Erythroblast (primary cell): ENCODE measurements around the gene STUB1.

Source experiments
- GATA1 ChIP-seq: IDR thresholded peaks from 2 replicates; pipeline ENCODE4 v1.6.1; 2011; ENCODE audit warnings: low read depth, mild to moderate bottlenecking, control low read depth, low read length, moderate library complexity
- POLR2A ChIP-seq: IDR thresholded peaks from 2 replicates; pipeline ENCODE4 v1.6.1; 2011; ENCODE audit warnings: mild to moderate bottlenecking, low read length

DNA sequence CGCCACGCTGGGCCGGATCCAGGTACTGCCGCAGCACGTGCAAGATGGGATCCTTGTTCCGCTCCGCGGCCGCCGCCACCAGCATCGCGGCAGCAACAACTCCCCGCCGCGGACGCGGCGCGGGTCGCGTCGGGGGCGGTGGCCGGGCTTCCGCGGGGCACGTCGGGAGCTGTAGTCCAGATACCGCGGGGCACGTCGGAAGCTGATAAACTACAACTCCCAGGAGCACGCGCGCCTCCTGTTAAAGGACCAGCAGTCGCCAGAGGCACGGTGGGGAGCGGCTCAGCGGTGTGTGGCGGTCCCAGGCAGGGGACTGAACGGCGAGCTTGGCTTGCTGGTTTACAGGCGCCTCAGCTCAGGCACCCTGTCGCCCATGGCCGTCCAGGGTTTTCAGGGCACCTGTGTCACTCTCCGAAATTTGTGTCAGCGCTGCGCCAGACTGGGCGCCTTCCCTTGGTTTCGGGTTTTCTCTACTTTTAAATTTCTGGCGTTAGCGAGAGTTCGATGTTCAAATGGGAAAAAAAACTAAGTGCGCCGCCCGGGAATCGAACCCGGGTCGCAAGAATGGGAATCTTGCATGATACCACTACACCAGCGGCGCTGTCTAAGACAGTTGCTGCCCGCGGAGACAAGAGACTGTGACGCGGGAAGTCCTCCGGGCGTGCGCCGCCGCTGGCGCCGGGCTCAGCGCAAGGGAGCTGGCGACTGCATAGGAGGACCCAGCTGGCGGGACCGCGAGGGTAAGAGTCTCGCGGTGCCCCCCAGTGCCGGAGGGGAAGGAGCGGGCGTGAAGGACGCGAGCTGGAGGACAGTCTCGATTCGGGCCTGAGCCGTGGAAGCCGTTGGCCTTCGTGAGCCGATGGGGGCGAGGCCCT lies 43.8 kb upstream of the STUB1 start, which contains the start of gene METTL26:
- peak; percentile 58 for TF ChIP-seq POLR2A
- no peak for TF ChIP-seq GATA1
